ENCODE results near the gene L1TD1. TPM values are rescaled to one million over a fixed set of nuclear protein-coding genes. Genes with fewer than 3 reads are reported as not detected.

L1TD1 gene
- total RNA-seq, 4 donors from 2014 or later, result 0.13 TPM; not detected in 3

GRCh38 chr1:62187548-62187947 is 7.1 kb upstream of the L1TD1 start:
- no peak for TF ChIP-seq CTCF (IDR thresholded peaks at IDR 0.05)
- ATAC-seq (ENCODE audit: low FRiP score), result no peak
- DNase-seq (ENCODE audit: low spot score), result no peak

GRCh38 chr1:62188111-62188510 is 6.5 kb upstream of the L1TD1 start:
- no peak for TF ChIP-seq CTCF (IDR thresholded peaks at IDR 0.05)
- no peak for ATAC-seq (ENCODE audit: low FRiP score)

GRCh38 chr1:62196086-62196690 is 1.5 kb downstream of the L1TD1 start:
- ATAC-seq (ENCODE audit: low FRiP score) (no peak), DNase-seq (ENCODE audit: low spot score) (no peak)
- no peak for TF ChIP-seq CTCF (IDR thresholded peaks at IDR 0.05)

More at GRCh38 chr1:62188111-62188510, 6.5 kb upstream of the L1TD1 start:
- DNase-seq (ENCODE audit: low spot score), result no peak

- TF ChIP-seq CTCF (IDR thresholded peaks at IDR 0.05), result no peak
- ATAC-seq (ENCODE audit: low FRiP score) (no peak), DNase-seq (ENCODE audit: low spot score) (no peak)
Observed at GRCh38 chr1:62198069-62198780, 3.6 kb downstream of the L1TD1 start.

- no peak for DNase-seq (ENCODE audit: low spot score)
- ATAC-seq (ENCODE audit: low FRiP score), result no peak
- no peak for TF ChIP-seq CTCF (IDR thresholded peaks at IDR 0.05)
Observed at GRCh38 chr1:62198781-62199125, 4.1 kb downstream of the L1TD1 start.

GRCh38 chr1:62207187-62207586 is 12.5 kb downstream of the L1TD1 start:
- ATAC-seq (ENCODE audit: low FRiP score) (no peak), DNase-seq (ENCODE audit: low spot score) (no peak)
- no peak for TF ChIP-seq CTCF (IDR thresholded peaks at IDR 0.05)

- DNase-seq (ENCODE audit: low spot score) (no peak), ATAC-seq (ENCODE audit: low FRiP score) (no peak)
- no peak for TF ChIP-seq CTCF (IDR thresholded peaks at IDR 0.05)
Observed at GRCh38 chr1:62208087-62208486, 13.4 kb downstream of the L1TD1 start.
